GM12878 (cell line): ENCODE measurements around the gene GOLT1B. TPM values are rescaled to one million over a fixed set of nuclear protein-coding genes. Genes with fewer than 3 reads are reported as not detected.

ENCODE experiments used
- ATAC-seq: fragments of 200-7000 bp; cut with Tn5 transposase; 3 replicates; pipeline ENCODE4 v1.9.1; 2020; ENCODE audit warnings: mild to moderate bottlenecking, moderate library complexity
- BruUV-seq: library from RNA; stranded (reverse); fragments of 400-500 nt; replicated peaks from 2 replicates; lab custom pipeline; 2021; lab: Mats Ljungman, UMichigan
- CTCF ChIA-PET: fragments of 300-600 bp; sonication (Branson Sonifier 250); formaldehyde crosslinking; extraction: SDS; loops from one replicate; lab custom pipeline; 2021; ENCODE audit warnings: inconsistent platforms; lab: Yijun Ruan, JAX
- POLR2A ChIA-PET: fragments of 350-600 bp; formaldehyde crosslinking; extraction: SDS; loops from one replicate; lab custom pipeline; 2021; ENCODE audit warnings: inconsistent platforms; lab: Charles Lee
- RAD21 ChIA-PET: fragments of 300-600 bp; sonication (Branson Sonifier 250); formaldehyde crosslinking; loops from one replicate; lab custom pipeline; 2023; ENCODE audit warnings: antibody characterized with exemption; ENCODE audit not compliant: unreplicated experiment; lab: Charles Lee
- SMC1A ChIA-PET: fragments of 300-600 bp; sonication (Branson Sonifier 250); formaldehyde crosslinking; loops from one replicate; lab custom pipeline; 2023; ENCODE audit not compliant: unreplicated experiment, uncharacterized antibody; lab: Charles Lee
- DNase-seq: peaks from one replicate; pipeline ENCODE4 v3.0.0-alpha.2; 2011; ENCODE audit warnings: low read depth, low spot score
- FAIRE-seq: peaks from 3 replicates; lab custom pipeline; 2011; peaks lifted over from hg19 to GRCh38; lab: Jason Lieb, UNC
- H2AFZ ChIP-seq: 2 replicates; pipeline ENCODE4 v1.6.0; 2011; ENCODE audit warnings: low read depth, low read length, control low read depth; ENCODE audit not compliant: control insufficient read depth
- H3K27ac ChIP-seq: 2 replicates; pipeline ENCODE4 v1.5.1; 2011; ENCODE audit warnings: control low read depth; ENCODE audit not compliant: control insufficient read depth, insufficient read depth
- H3K27me3 ChIP-seq, 2 experiments: replicated peaks in 1 of 2; 2 replicates each; pipeline versions ENCODE4 v1.6.0 to v1.6.1; 2011; ENCODE audit warnings: low read length in 1 of 2; ENCODE audit not compliant: control insufficient read depth in 2 of 2, insufficient read depth in 2 of 2
- H3K36me3 ChIP-seq, 2 experiments: 2 replicates each; pipeline ENCODE4 v1.5.1; 2011; ENCODE audit warnings: low read length in 1 of 2; ENCODE audit not compliant: control insufficient read depth in 2 of 2, insufficient read depth in 2 of 2
- H3K4me1 ChIP-seq: 2 replicates; pipeline ENCODE4 v1.6.1; 2011; ENCODE audit warnings: mild to moderate bottlenecking, low read length, moderate library complexity, mixed read lengths; ENCODE audit not compliant: control insufficient read depth, insufficient read depth
- H3K4me2 ChIP-seq: 2 replicates; pipeline ENCODE4 v1.6.0; 2011; ENCODE audit warnings: control low read depth; ENCODE audit not compliant: control insufficient read depth, insufficient read depth
- H3K4me3 ChIP-seq: fragments of 200-600 bp; sonication (generic); 2 replicates; pipeline ENCODE4 v1.5.1; 2016
- H3K79me2 ChIP-seq: 2 replicates; pipeline ENCODE4 v1.6.0; 2011; ENCODE audit warnings: low read length; ENCODE audit not compliant: control insufficient read depth, insufficient read depth
- H3K9ac ChIP-seq: 2 replicates; pipeline ENCODE4 v1.8.0; 2011; ENCODE audit warnings: low read length, control low read depth, mixed read lengths; ENCODE audit not compliant: control insufficient read depth, insufficient read depth
- H3K9me3 ChIP-seq: replicated peaks from 3 replicates; pipeline ENCODE4 v1.5.1; 2011; ENCODE audit warnings: mild to moderate bottlenecking, low read length; ENCODE audit not compliant: control insufficient read depth, insufficient read depth
- H4K20me1 ChIP-seq: 2 replicates; pipeline ENCODE4 v1.6.0; 2011; ENCODE audit not compliant: control insufficient read depth, insufficient read depth
- GABPA ChIP-seq: IDR thresholded peaks from 2 replicates; pipeline ENCODE4 v1.6.1; 2014; ENCODE audit warnings: antibody characterized with exemption, low read depth, mild to moderate bottlenecking, inconsistent platforms
- MLLT1 ChIP-seq: fragments of 450-650 bp; IDR thresholded peaks from 2 replicates; pipeline ENCODE4 v1.6.1; 2016; ENCODE audit warnings: mild to moderate bottlenecking
- NFYA ChIP-seq: IDR thresholded peaks from 2 replicates; pipeline ENCODE4 v1.6.1; 2011; ENCODE audit warnings: low read depth, mild to moderate bottlenecking, low read length, improper control_type of control experiment, borderline replicate concordance
- POLR2AphosphoS5 ChIP-seq: IDR thresholded peaks from 2 replicates; pipeline ENCODE4 v1.6.1; 2011; ENCODE audit warnings: mild to moderate bottlenecking, low read length, inconsistent platforms
- TBL1XR1 ChIP-seq: IDR thresholded peaks from 2 replicates; pipeline ENCODE4 v1.6.1; 2012; ENCODE audit warnings: low read depth, low read length, improper control_type of control experiment
- ZNF384 ChIP-seq: IDR thresholded peaks from 2 replicates; pipeline ENCODE4 v1.6.1; 2012; ENCODE audit warnings: low read depth, mild to moderate bottlenecking, low read length, improper control_type of control experiment, borderline replicate concordance
- WGBS: methylation state at CpG from one replicate; pipeline ENCODE4 v1.1.6; 2016; ENCODE audit warnings: low lambda C conversion rate; ENCODE audit not compliant: insufficient replicate concordance, insufficient coverage; ENCODE audit errors: missing lambda C conversion rate; 5-methylcytosine and 5-hydroxymethylcytosine counted together
- in situ Hi-C: fragments of 300-500 bp; cut with MboI; formaldehyde crosslinking; loops from 9 replicates; pipeline ENCODE4 v1.14.3; 2018; ENCODE audit warnings: mixed read lengths
- intact Hi-C: fragments of 100-400 bp; cut with micrococcal nuclease; formaldehyde crosslinking; loops from one replicate; pipeline ENCODE4 v1.14.2; 2022; ENCODE audit not compliant: unreplicated experiment
- polyA plus RNA-seq, 11 experiments: library from polyadenylated mRNA; depleted of rRNA in 4 of 11; unstranded in 6 of 11; stranded (reverse) in 5 of 11; fragments of >200 nt; fragmentation: Nextera tagmentation in 4 of 11; fragmentation: Illumina TruSeq in 1 of 11; extraction: Ambion mirVana in 4 of 11; extraction: Trizol in 1 of 11; gene quantifications; 1 replicate in 1 of 11; 2 replicates in 10 of 11; pipeline versions ENCODE4 v1.2.1 to v1.2.3, GENCODE V29; 2011 to 2016; ENCODE audit warnings: inconsistent platforms in 2 of 11, missing spikeins in 2 of 11, low read depth in 1 of 11
- total RNA-seq, 4 experiments: library from RNA; depleted of rRNA in 3 of 4; stranded (reverse); fragments of >200 nt in 3 of 4; fragmentation: Illumina TruSeq in 1 of 4; extraction: Trizol in 1 of 4; gene quantifications; 2 replicates each; pipeline versions ENCODE4 v1.2.1 to v1.2.3, GENCODE V29; 2013 to 2021
- TF ChIP-seq, protein P1 (sequence below): fragments of 450-650 bp; IDR thresholded peaks from 2 replicates; pipeline ENCODE4 v1.6.1; 2017; ENCODE audit warnings: mild to moderate bottlenecking, moderate library complexity

The GOLT1B gene
- total and polyA plus RNA-seq, 10 of the 15 experiments (the other 5 are each of a cell fraction or from before 2014, with no cell fraction given), result 18.3 to 77.4 (median 32.9) TPM

DNA sequence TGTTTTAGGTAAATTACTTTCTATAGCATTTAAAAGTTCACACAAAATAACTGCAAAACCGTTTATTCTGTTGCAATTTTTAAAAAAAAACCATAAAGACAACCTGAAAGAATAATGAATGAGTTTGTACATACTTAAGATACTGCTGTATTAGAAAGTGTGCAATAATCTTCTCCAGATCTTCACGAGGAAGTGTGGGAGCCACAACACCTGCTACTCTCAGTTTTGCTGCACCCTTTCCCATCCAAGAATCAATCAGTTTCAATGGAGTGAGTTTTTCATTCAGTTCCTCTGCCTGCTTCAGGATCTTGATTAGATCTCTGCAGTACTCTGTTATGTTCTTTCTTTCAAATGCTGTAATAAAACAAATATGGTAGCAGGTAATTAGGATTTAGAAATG is 30.3 kb upstream of the GOLT1B start (continued):
- TF ChIP-seq MLLT1, result no peak

DNA sequence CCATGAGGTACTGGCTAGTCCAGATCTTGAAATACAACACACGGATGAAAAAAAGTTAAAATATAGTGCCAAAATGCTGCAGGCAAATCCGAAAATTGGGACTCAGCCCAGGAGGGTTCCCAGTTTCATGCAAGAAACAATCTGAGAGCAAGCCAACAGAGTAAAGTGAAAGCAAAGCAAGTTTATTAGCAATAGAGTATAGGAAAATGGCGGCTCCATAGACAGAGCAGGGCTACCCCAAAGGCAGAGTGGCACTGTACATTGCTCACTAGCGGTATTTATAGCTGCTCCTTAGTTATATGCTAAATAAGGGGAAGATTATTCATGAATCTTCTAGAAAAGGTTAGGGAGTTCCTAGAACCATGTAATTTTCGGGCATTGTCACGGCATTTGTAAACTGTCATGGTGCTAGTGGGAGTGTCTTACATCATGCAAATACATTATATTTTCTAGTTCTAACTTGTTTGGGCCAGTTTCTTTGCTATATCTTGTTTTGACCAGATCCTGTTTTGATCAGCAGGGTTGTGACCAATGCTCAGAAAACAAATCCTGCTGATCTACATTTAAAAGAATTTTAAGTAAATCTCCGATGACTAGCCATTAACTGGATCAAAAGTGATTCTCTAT is 29.3 kb upstream of the GOLT1B start:
- ChIA-PET POLR2A (no interaction called here), RAD21 (no interaction called here), CTCF (no interaction called here), SMC1A (no interaction called here)
- no peaks in the 10 kb centered on the region for H3K9me3 ChIP-seq
- H3K4me3 ChIP-seq, result no peak overlapping the region
- no peak for FAIRE-seq
- intact Hi-C loops (no loop called here), in situ Hi-C loops (no loop called here)
- TF ChIP-seq MLLT1, result no peak
- TF ChIP-seq, protein P1, sequence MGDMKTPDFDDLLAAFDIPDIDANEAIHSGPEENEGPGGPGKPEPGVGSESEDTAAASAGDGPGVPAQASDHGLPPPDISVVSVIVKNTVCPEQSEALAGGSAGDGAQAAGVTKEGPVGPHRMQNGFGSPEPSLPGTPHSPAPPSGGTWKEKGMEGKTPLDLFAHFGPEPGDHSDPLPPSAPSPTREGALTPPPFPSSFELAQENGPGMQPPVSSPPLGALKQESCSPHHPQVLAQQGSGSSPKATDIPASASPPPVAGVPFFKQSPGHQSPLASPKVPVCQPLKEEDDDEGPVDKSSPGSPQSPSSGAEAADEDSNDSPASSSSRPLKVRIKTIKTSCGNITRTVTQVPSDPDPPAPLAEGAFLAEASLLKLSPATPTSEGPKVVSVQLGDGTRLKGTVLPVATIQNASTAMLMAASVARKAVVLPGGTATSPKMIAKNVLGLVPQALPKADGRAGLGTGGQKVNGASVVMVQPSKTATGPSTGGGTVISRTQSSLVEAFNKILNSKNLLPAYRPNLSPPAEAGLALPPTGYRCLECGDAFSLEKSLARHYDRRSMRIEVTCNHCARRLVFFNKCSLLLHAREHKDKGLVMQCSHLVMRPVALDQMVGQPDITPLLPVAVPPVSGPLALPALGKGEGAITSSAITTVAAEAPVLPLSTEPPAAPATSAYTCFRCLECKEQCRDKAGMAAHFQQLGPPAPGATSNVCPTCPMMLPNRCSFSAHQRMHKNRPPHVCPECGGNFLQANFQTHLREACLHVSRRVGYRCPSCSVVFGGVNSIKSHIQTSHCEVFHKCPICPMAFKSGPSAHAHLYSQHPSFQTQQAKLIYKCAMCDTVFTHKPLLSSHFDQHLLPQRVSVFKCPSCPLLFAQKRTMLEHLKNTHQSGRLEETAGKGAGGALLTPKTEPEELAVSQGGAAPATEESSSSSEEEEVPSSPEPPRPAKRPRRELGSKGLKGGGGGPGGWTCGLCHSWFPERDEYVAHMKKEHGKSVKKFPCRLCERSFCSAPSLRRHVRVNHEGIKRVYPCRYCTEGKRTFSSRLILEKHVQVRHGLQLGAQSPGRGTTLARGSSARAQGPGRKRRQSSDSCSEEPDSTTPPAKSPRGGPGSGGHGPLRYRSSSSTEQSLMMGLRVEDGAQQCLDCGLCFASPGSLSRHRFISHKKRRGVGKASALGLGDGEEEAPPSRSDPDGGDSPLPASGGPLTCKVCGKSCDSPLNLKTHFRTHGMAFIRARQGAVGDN, result no peak
- peak; percentile 37; the same call in 1 of the 2 replicates for TF ChIP-seq POLR2AphosphoS5
- TF ChIP-seq GABPA, result no peak
- TF ChIP-seq ZNF384, result no peak
- TF ChIP-seq NFYA, result no peak
- no peak for TF ChIP-seq TBL1XR1
- no peaks in the 10 kb centered on the region for H4K20me1 ChIP-seq
- ATAC-seq, result no peak; the same call in 2 of the 3 replicates
- WGBS, result 97% methylated on average over 7 of the region's 7 CpGs
- no peaks in the 10 kb centered on the region for H3K4me1 ChIP-seq
- H3K36me3 ChIP-seq, result peaks cover 0 to 29% of the 10 kb centered on the region in 2 experiments; a peak in 2 of 4 replicates
- no peak overlapping the region for H2AFZ ChIP-seq
- DNase-seq, result no peak
- no peak overlapping the region for H3K4me2 ChIP-seq
- no peaks in the 10 kb centered on the region for H3K27me3 ChIP-seq
- no peaks in the 10 kb centered on the region for H3K79me2 ChIP-seq
- no peak overlapping the region for H3K9ac ChIP-seq
- no peak overlapping the region for H3K27ac ChIP-seq
- BruUV-seq, result no TSS peak
